ENCODE results near the gene MROH2A. TPM values are rescaled to one million over a fixed set of nuclear protein-coding genes. Genes with fewer than 3 reads are reported as not detected.

MROH2A gene
- total and polyA plus RNA-seq, 2 experiments from 2014 or later: not detected

GRCh38 chr2:233813236-233814055 lies 35.3 kb downstream of the MROH2A start:
- no peak for DNase-seq
- H3K9me2 ChIP-seq (ENCODE audit: insufficient read depth): no peaks in the 10 kb centered on the region
- no peak for TF ChIP-seq EZH2 (IDR thresholded peaks at IDR 0.05; ENCODE audit: insufficient read depth, poor library complexity, severe bottlenecking)
- no peak for TF ChIP-seq EZH2phosphoT487 (IDR thresholded peaks at IDR 0.05; ENCODE audit: insufficient read depth, low read depth)
- no peak overlapping the region for H3K27ac ChIP-seq
- no peak overlapping the region for H2AFZ ChIP-seq
- H3K4me1 ChIP-seq (ENCODE audit: insufficient read depth): peaks cover 3% of the 10 kb centered on the region; the same call in 1 of the 2 replicates
- no peaks in the 10 kb centered on the region for H3K9me3 ChIP-seq (ENCODE audit: low read depth)
- H4K20me1 ChIP-seq (ENCODE audit: insufficient read depth): no peaks in the 10 kb centered on the region
- 42 to 58% methylated on average over 3 of the region's 3 CpGs for WGBS, 2 experiments (ENCODE audit: low coverage in 1 of 2, low lambda C conversion rate in 2 of 2, missing lambda C conversion rate in 2 of 2)
- H3K36me3 ChIP-seq (ENCODE audit: low read depth): no peaks in the 10 kb centered on the region
- peaks cover 15% of the 10 kb centered on the region for H3K27me3 ChIP-seq (replicated peaks; ENCODE audit: insufficient read depth)
- H3F3A ChIP-seq (ENCODE audit: insufficient read depth): no peaks in the 10 kb centered on the region
- H3K4me3 ChIP-seq: no peak overlapping the region
- no peaks in the 10 kb centered on the region for H3K79me2 ChIP-seq (ENCODE audit: insufficient read depth)
- in situ Hi-C loops (cut with MboI): no loop called here
- no peak overlapping the region for H3K4me2 ChIP-seq (ENCODE audit: unreplicated experiment)
- no peak overlapping the region for H3K9ac ChIP-seq

- Histone ChIP-seq H3K4me2 (ENCODE audit: unreplicated experiment) (no peak overlapping the region), H4K20me1 (ENCODE audit: insufficient read depth) (no peaks in the 10 kb centered on the region), H3K9ac (no peak overlapping the region), H3K4me1 (ENCODE audit: insufficient read depth) (peaks cover 3% of the 10 kb centered on the region; the same call in 1 of the 2 replicates), H3K27me3 (replicated peaks; ENCODE audit: insufficient read depth) (peaks cover 14% of the 10 kb centered on the region), H3K4me3 (no peak overlapping the region), H3K36me3 (ENCODE audit: low read depth) (no peaks in the 10 kb centered on the region), H3K79me2 (ENCODE audit: insufficient read depth) (no peaks in the 10 kb centered on the region), H3K27ac (no peak overlapping the region), H2AFZ (no peak overlapping the region), H3F3A (ENCODE audit: insufficient read depth) (no peaks in the 10 kb centered on the region), H3K9me2 (ENCODE audit: insufficient read depth) (no peaks in the 10 kb centered on the region), H3K9me3 (ENCODE audit: low read depth) (no peaks in the 10 kb centered on the region)
- no peak for DNase-seq
- TF ChIP-seq EZH2phosphoT487 (IDR thresholded peaks at IDR 0.05; ENCODE audit: insufficient read depth, low read depth) (no peak), EZH2 (IDR thresholded peaks at IDR 0.05; ENCODE audit: insufficient read depth, poor library complexity, severe bottlenecking) (no peak)
- in situ Hi-C loops (cut with MboI): no loop called here
- WGBS, 2 experiments (ENCODE audit: low coverage in 1 of 2, low lambda C conversion rate in 2 of 2, missing lambda C conversion rate in 2 of 2): 26 to 40% methylated on average over 2 of the region's 2 CpGs
These were observed 36.1 kb downstream of the MROH2A start for GRCh38 chr2:233814056-233814835.

- in situ Hi-C loops (cut with MboI): no loop called here
- no peak overlapping the region for H3K4me3 ChIP-seq
- H3K9me2 ChIP-seq (ENCODE audit: insufficient read depth): no peaks in the 10 kb centered on the region
- 34 to 35% methylated on average over 6 of the region's 6 CpGs for WGBS, 2 experiments (ENCODE audit: low coverage in 1 of 2, low lambda C conversion rate in 2 of 2, missing lambda C conversion rate in 2 of 2)
- no peak overlapping the region for H3K9ac ChIP-seq
- peak; percentile 27 for DNase-seq
- H3K4me1 ChIP-seq (ENCODE audit: insufficient read depth): peaks cover 3% of the 10 kb centered on the region; the same call in 1 of the 2 replicates
- no peaks in the 10 kb centered on the region for H3K79me2 ChIP-seq (ENCODE audit: insufficient read depth)
- H2AFZ ChIP-seq: no peak overlapping the region
- H3K27ac ChIP-seq: no peak overlapping the region
- H3K27me3 ChIP-seq (replicated peaks; ENCODE audit: insufficient read depth): peaks cover 8% of the 10 kb centered on the region
- no peaks in the 10 kb centered on the region for H3K9me3 ChIP-seq (ENCODE audit: low read depth)
- no peaks in the 10 kb centered on the region for H3K36me3 ChIP-seq (ENCODE audit: low read depth)
- TF ChIP-seq EZH2 (IDR thresholded peaks at IDR 0.05; ENCODE audit: insufficient read depth, poor library complexity, severe bottlenecking) (no peak), EZH2phosphoT487 (IDR thresholded peaks at IDR 0.05; ENCODE audit: insufficient read depth, low read depth) (no peak)
- no peaks in the 10 kb centered on the region for H3F3A ChIP-seq (ENCODE audit: insufficient read depth)
- H3K4me2 ChIP-seq (ENCODE audit: unreplicated experiment): no peak overlapping the region
- no peaks in the 10 kb centered on the region for H4K20me1 ChIP-seq (ENCODE audit: insufficient read depth)
These were observed 37.7 kb downstream of the MROH2A start for GRCh38 chr2:233815861-233816260.

- no peaks in the 10 kb centered on the region for H3K79me2 ChIP-seq (ENCODE audit: insufficient read depth)
- H3K36me3 ChIP-seq (ENCODE audit: low read depth): no peaks in the 10 kb centered on the region
- H3K27me3 ChIP-seq (replicated peaks; ENCODE audit: insufficient read depth): peaks cover 8% of the 10 kb centered on the region
- H3K4me1 ChIP-seq (ENCODE audit: insufficient read depth): peaks cover 3% of the 10 kb centered on the region; the same call in 1 of the 2 replicates
- H2AFZ ChIP-seq: no peak overlapping the region
- H3K9me3 ChIP-seq (ENCODE audit: low read depth): no peaks in the 10 kb centered on the region
- no peaks in the 10 kb centered on the region for H3K9me2 ChIP-seq (ENCODE audit: insufficient read depth)
- H3K4me2 ChIP-seq (ENCODE audit: unreplicated experiment): no peak overlapping the region
- 25 to 26% methylated on average over 2 of the region's 2 CpGs for WGBS, 2 experiments (ENCODE audit: low coverage in 1 of 2, low lambda C conversion rate in 2 of 2, missing lambda C conversion rate in 2 of 2)
- H3K27ac ChIP-seq: no peak overlapping the region
- no peak for DNase-seq
- TF ChIP-seq EZH2phosphoT487 (IDR thresholded peaks at IDR 0.05; ENCODE audit: insufficient read depth, low read depth) (no peak), EZH2 (IDR thresholded peaks at IDR 0.05; ENCODE audit: insufficient read depth, poor library complexity, severe bottlenecking) (no peak)
- no peak overlapping the region for H3K9ac ChIP-seq
- H3F3A ChIP-seq (ENCODE audit: insufficient read depth): no peaks in the 10 kb centered on the region
- no peaks in the 10 kb centered on the region for H4K20me1 ChIP-seq (ENCODE audit: insufficient read depth)
- in situ Hi-C loops (cut with MboI): no loop called here
- H3K4me3 ChIP-seq: no peak overlapping the region
These were observed 38.2 kb downstream of the MROH2A start for GRCh38 chr2:233816334-233816733.
